OCI-LY3 (cell line): ENCODE data around the gene TTLL11.

Experiments used
- H2AFZ ChIP-seq: fragments of 200-600, 300-600 bp; shearing (Covaris generic); 2 replicates; pipeline ENCODE4 v1.6.0; 2014; ENCODE audit warnings: antibody characterized with exemption, low read depth, low read length
- H3K27ac ChIP-seq: fragments of 200-600, 300-600 bp; sonication (generic); 2 replicates; pipeline ENCODE4 v1.5.1; 2014; ENCODE audit warnings: mild to moderate bottlenecking, low read length, moderate library complexity, mixed read lengths
- H3K27me3 ChIP-seq: fragments of 200-600, 300-600 bp; sonication (generic); 2 replicates; pipeline ENCODE4 v1.6.1; 2014; ENCODE audit warnings: low read depth, low read length, mixed read lengths
- H3K36me3 ChIP-seq: fragments of 200-600, 300-600 bp; sonication (generic); replicated peaks from 2 replicates; pipeline ENCODE3; 2014; ENCODE audit warnings: low read depth, low read length, mixed read lengths
- H3K4me1 ChIP-seq: fragments of 300-600, 200-600 bp; sonication (generic); 2 replicates; pipeline ENCODE4 v1.6.1; 2014; ENCODE audit warnings: low read length, mixed read lengths
- H3K4me2 ChIP-seq: fragments of 200-600, 300-600 bp; sonication (generic); 2 replicates; pipeline ENCODE4 v1.6.1; 2014; ENCODE audit warnings: low read length, mixed read lengths
- H3K4me3 ChIP-seq: fragments of 300-600, 200-600 bp; sonication (generic); 2 replicates; pipeline ENCODE4 v1.5.1; 2014; ENCODE audit warnings: antibody characterized with exemption, mild to moderate bottlenecking, low read length, moderate library complexity
- H3K79me2 ChIP-seq: fragments of 300-600, 200-600 bp; shearing (Covaris generic); 2 replicates; pipeline ENCODE4 v1.6.1; 2014; ENCODE audit warnings: mild to moderate bottlenecking, low read length, mixed read lengths
- H3K9ac ChIP-seq: fragments of 300-600, 200-600 bp; shearing (Covaris generic); 2 replicates; pipeline ENCODE4 v1.6.0; 2014; ENCODE audit warnings: mild to moderate bottlenecking, low read length, moderate library complexity
- H3K9me3 ChIP-seq: fragments of 200-600, 300-600 bp; shearing (Covaris generic); 2 replicates; pipeline ENCODE4 v1.6.1; 2014; ENCODE audit warnings: low read length, mixed read lengths; ENCODE audit not compliant: insufficient read depth
- H4K20me1 ChIP-seq: fragments of 200-600, 300-600 bp; sonication (generic); 2 replicates; pipeline ENCODE4 v1.6.1; 2016; ENCODE audit warnings: low read length, mixed read lengths; ENCODE audit not compliant: insufficient read depth
- CTCF ChIP-seq: fragments of 200-600, 300-600 bp; sonication (generic); IDR thresholded peaks from 2 replicates; pipeline ENCODE4 v1.5.1; 2014; ENCODE audit warnings: antibody characterized with exemption, low read length, low read depth
- EZH2phosphoT487 ChIP-seq: fragments of 200-600 bp; shearing (Covaris generic); IDR thresholded peaks from 2 replicates; pipeline ENCODE4 v1.6.1; 2018; ENCODE audit warnings: antibody characterized with exemption, mixed run types, low read depth

The TTLL11 gene

GRCh38 chr9:121808781-121809180 lies 284.3 kb downstream of the TTLL11 start:
- Histone ChIP-seq H3K36me3 (no peaks in the 10 kb centered on the region), H3K79me2 (no peaks in the 10 kb centered on the region), H3K27me3 (no peaks in the 10 kb centered on the region), H3K4me1 (no peaks in the 10 kb centered on the region), H3K27ac (no peak overlapping the region), H4K20me1 (no peaks in the 10 kb centered on the region), H3K9me3 (no peaks in the 10 kb centered on the region), H3K9ac (no peak overlapping the region), H3K4me2 (no peak overlapping the region), H3K4me3 (no peak overlapping the region), H2AFZ (no peak overlapping the region)
- TF ChIP-seq EZH2phosphoT487 = no peak
- TF ChIP-seq CTCF = no peak

DNA sequence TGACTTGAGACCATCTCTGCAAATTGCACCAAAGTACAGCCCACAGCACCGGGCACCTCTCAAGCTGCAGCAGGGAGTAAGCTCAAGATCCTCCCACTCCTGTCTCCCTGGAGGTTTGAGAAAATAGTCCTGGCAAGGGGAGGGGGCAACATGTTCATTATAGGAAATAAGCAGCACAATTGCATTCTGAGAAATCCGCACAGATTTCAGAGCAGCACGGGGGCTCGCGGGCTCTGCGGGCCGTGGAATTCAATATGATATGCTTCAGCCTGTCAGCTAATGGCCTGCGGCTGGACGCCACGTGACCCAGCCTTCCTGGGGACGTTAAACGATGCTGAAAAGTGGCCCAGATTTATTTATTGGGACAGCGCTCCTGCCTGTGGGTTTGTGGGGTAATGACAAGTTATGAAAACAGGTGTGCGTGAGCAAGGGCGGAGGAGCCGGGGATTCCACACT lies 285.3 kb downstream of the TTLL11 start:
- Histone ChIP-seq H2AFZ (no peak overlapping the region), H3K36me3 (no peaks in the 10 kb centered on the region)

DNA sequence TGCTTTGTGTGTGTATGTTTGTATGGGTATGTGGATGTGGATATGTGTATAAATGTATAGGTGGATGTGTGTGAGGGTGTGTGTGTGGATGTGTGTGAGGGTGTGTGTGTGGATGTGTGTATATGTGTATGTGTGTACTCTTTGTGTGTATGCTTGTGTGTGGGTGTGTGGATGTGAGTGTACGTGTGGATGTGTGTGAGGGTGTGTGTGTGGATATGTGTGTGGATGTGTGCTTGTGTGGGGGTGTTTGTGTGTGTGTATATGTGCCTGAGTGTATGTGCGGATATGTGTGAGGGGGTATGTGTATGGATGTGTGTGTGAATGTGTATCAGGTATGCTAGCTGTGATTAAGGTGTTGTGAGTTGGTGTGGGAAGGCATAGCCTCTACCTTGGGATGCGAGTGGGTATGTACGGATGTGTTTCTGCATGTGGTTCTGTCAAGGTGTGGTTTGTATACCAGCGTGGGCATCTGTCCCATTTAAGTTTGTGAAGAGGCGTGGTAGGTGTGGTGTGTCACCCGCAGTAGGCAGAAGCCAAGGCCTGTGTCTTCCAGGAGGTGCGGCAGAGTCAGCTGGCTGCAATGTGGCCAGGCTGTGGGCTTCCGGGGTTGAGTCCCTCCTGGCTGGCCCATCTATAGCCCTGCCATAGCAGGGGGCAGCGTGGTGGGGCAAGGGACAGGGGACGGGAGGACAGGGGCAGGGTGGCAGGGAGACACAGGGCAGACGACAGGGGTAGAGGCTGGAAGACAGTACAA lies 285.9 kb downstream of the TTLL11 start:
- no peak overlapping the region for H3K9ac ChIP-seq
- H3K27me3 ChIP-seq = peaks cover 9% of the 10 kb centered on the region; the same call in 1 of the 2 replicates
- no peak overlapping the region for H3K4me3 ChIP-seq
- H3K27ac ChIP-seq = no peak overlapping the region
- H3K9me3 ChIP-seq = no peaks in the 10 kb centered on the region
- H4K20me1 ChIP-seq = no peaks in the 10 kb centered on the region
- no peaks in the 10 kb centered on the region for H3K36me3 ChIP-seq
- H2AFZ ChIP-seq = no peak overlapping the region
- no peaks in the 10 kb centered on the region for H3K4me1 ChIP-seq
- TF ChIP-seq CTCF (no peak), EZH2phosphoT487 (no peak)
- H3K79me2 ChIP-seq = no peaks in the 10 kb centered on the region
- H3K4me2 ChIP-seq = no peak overlapping the region

More for the DNA sequence above, 285.3 kb downstream of the TTLL11 start:
- no peaks in the 10 kb centered on the region for H3K4me1 ChIP-seq
- peaks cover 3% of the 10 kb centered on the region; the same call in 1 of the 2 replicates for H3K27me3 ChIP-seq
- H3K9me3 ChIP-seq = no peaks in the 10 kb centered on the region
- no peak overlapping the region for H3K4me3 ChIP-seq
- no peaks in the 10 kb centered on the region for H3K79me2 ChIP-seq
- TF ChIP-seq CTCF (no peak), EZH2phosphoT487 (no peak)
- no peak overlapping the region for H3K27ac ChIP-seq
- no peak overlapping the region for H3K4me2 ChIP-seq
- H3K9ac ChIP-seq = no peak overlapping the region
- no peaks in the 10 kb centered on the region for H4K20me1 ChIP-seq

DNA sequence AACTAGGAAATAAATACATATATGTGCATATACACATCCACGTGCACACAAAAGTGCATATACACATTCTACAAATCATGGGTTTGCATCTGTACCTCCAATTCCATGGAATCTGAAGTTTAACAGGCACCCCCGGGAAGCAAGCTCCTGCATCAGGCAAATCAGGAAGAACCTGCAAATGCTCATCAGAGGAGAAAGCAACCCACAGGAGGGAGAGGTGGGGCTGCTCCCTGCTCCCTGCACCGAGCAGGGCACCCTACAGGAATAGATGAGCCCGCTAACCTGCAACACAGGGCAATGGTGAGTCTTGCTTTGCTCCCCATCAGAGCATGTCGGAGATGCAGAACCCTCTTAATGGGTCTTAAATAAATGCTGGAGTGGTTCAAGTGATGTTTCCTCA lies 290.4 kb downstream of the TTLL11 start:
- Histone ChIP-seq H3K4me2 (no peak overlapping the region), H3K27me3 (peaks cover 18% of the 10 kb centered on the region), H3K4me3 (no peak overlapping the region), H3K36me3 (no peaks in the 10 kb centered on the region), H2AFZ (no peak overlapping the region), H3K79me2 (no peaks in the 10 kb centered on the region), H3K9ac (no peak overlapping the region), H3K9me3 (no peaks in the 10 kb centered on the region), H3K27ac (no peak overlapping the region), H4K20me1 (no peaks in the 10 kb centered on the region), H3K4me1 (no peaks in the 10 kb centered on the region)
- no peak for TF ChIP-seq CTCF
- TF ChIP-seq EZH2phosphoT487 = no peak
